Stimulated activated CD8-positive, alpha-beta memory T cell treated with anti-CD3 and anti-CD28 coated beads, Interleukin-7, amount 100 ng/mL, for 4 hours (primary cell): ENCODE measurements around the gene CAPN11.

Experiments used
- DNase-seq, 2 donors: peaks; one replicate each; pipeline ENCODE4 v3.0.0-alpha.2; 2020; ENCODE audit warnings: low read depth in 2 of 2

Gene CAPN11

DNA sequence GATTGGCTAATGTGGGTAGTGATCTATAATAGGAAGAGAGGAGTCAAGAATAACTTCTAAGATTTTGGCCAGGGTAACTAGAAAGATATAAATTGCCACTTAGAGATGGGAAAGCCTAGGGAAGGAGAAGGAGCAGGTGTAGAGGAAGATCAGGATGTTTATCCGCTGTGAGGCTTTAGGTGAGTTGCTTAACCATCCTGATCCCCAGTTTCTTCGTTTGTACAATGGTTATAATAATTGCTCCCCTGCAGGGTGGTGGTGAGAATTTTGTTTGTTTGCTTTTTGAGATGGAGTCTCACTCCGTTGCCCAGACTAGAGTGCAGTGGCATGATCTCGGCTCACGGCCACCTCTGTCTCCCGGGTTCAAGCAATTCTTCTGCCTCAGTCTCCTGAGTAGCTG lies 55.7 kb downstream of the CAPN11 start:
- no peak for DNase-seq

DNA sequence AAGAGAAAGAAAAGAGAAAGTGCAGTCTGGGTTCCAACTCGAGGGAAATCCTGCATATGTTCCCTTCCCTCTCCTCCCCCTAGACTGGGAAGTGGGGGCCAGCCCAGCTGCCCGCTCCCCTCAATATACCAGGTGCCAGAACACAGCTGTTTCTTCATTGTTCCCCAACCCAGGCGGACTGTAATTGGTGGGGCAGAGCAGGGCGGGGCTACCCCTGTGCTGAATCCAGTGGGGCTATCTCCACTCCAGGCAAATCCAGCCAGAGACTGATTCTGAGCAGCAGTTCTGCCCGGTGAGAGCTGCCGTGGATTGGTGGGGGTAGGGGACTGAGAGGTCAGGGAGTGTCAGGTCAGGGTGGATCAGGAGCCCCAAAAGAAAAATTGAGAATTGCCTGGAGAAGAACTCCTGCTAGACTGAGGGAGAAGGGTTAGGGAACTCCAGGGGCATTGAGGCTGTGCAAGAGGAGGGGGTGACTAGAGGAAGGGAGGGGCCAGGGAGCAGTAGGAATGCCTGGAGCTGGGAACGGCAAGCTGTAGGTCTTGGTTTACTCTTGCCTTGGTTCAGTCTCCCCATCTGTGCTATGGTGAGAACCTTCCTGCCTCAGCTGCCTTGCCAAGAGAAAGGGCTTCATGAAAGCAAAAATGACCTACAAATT lies 58.2 kb downstream of the CAPN11 start, which contains the start of gene MYMX:
Gene MYMX (plus strand): TSS at position 250 of the 655 bp plus-strand sequence. CDS start 546 bp downstream, outside the sequence.
- no peak for DNase-seq

DNA sequence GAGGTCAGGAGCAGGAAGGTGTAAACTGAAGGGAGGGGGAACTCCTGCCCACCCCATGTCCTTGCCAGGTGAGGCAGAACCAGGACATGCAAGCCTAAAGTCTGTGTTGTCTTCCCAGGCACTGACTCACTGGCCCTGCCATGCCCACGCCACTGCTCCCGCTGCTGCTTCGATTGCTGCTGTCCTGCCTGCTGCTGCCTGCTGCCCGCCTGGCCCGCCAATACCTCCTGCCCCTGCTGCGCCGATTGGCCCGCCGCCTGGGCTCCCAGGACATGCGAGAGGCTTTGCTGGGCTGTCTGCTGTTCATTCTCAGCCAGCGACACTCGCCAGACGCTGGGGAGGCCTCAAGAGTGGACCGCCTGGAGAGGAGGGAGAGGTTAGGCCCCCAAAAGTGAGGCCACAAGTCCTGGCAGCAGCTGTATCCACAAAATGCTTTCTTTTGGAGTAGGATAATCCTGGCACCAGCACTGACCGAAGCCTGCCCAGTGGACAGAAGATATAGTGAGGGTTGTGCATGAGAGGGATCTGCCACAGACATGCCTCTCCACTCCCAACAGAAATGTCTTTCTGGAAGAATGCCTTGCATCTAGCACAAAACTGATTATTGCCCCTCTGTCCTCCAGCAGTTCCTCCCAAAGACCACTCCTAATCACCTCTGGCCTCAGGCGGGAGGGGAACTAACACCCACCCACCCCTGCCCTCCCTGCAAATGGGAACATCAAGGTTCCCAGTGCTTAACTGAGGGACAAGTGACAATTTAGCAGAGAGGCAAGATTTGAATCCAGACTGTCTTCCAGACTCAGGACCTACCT lies 58.9 kb downstream of the CAPN11 start:
- no peak for DNase-seq

DNA sequence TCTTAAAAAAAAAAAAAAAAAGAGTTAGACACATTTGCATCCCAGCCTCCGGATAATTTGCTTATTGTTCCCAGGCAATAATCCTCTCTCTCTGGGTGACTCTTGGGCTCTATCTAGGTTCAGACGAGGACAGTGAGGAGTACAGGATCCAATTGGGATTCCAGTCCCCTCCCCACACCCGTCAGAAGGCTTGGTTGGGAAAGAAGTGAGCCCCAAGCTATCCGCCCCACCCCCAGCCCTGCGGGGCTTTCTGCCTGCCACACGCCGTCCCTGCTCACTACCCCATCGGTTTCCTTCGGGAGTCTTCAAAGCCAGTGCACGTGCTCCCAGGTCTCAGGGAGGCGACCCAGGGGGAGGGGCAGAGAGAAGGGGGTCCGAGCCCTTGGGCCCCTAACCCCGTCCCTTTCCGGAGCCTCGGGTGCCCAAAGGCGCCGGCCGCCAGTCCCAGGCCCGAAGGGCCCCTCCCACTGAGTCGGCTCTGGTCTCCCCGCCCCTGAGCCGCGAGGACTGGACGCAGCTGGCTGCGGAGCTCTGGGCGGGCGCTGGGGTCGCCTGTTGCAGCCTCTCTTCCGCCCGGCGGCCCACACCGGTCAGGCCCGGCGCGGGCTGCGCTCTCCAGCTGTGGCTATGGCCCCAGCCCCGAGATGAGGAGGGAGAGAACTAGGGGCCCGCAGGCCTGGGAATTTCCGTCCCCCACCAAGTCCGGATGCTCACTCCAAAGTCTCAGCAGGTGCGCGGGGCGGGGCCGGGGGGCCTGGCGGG lies 60.6 kb downstream of the CAPN11 start:
- DNase-seq, result no peak

GRCh38 chr6:44219815-44220784 lies 61.5 kb downstream of the CAPN11 start:
- no peak for DNase-seq

DNA sequence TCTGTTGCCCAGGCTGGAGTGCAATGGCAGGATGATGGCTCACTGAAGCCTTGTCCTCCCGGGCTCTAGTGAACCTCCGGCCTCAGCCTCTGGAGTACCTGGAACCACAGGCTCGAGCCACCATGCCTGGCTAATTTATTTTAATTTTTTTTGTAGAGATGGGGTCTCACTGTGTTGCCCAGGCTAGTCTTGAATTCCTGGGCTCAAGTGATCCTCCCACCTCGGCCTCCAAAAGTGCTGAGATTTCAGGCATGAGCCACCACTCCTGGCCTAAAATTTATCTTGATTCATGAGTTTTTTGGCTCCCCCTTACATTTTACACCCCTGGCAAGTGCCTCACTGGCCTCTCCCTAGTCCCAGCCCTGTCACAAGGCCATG lies 62.3 kb downstream of the CAPN11 start:
- no peak for DNase-seq

DNA sequence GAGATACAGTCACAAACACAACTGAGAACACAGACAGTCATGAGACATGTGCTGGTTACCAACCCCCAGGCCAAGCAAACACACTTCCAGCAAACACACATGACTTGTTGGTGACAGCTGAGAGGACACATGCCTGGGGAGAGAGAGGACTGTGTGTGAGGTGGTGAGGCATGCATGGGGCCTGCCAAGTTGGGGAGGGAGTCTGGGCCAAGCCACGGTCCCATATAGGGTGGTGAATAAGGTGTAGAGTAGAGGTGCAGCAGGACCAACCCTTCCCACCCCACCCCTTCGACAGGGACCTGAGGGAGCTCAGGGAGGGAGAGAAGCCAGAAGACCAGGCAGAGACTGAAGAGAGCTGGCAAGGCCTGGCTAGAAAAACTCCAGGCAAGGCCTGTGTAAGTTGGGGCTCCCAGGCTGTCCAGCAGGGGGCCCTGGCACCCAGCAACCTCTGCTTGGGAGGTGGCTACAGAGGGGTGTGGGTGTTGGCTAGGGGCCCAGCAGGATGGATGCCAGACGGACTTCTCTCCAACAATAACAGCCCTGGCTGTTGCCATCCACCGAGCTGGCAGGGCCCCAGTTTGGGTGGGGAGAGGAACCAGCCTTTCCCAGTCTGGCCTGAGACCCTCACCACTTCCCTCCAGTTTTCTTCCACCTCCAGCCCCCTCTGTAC lies 62.8 kb downstream of the CAPN11 start:
- DNase-seq, result peak; percentile 38 to 50

DNA sequence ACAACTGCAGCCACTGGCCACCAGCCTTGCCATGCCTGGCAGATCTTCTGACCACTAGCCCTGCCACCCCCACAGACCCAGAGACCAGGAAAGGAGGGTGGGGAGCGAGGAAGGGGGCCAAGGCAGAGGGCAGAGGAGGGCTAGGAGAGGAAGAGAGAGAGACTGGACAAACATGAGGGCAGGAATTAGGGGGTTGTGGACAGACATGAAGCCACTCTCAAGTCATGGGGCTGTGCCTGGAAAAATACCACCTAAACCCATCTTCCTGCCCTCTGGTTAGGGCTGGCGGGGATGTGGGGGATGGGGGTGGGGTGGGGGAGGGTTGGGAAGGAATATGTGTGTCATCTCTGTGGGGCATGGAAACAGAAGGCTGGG lies 63.3 kb downstream of the CAPN11 start:
- no peak for DNase-seq

GRCh38 chr6:44222486-44223318 lies 64.1 kb downstream of the CAPN11 start:
- DNase-seq, result no peak

GRCh38 chr6:44223319-44224028 lies 64.9 kb downstream of the CAPN11 start, which contains the start of gene SLC29A1:
SLC29A1 (plus strand) TSS chr6:44223595; CDS start chr6:44227314, 3,719 bp downstream.
- DNase-seq, result peak; percentile 69 to 80

DNA sequence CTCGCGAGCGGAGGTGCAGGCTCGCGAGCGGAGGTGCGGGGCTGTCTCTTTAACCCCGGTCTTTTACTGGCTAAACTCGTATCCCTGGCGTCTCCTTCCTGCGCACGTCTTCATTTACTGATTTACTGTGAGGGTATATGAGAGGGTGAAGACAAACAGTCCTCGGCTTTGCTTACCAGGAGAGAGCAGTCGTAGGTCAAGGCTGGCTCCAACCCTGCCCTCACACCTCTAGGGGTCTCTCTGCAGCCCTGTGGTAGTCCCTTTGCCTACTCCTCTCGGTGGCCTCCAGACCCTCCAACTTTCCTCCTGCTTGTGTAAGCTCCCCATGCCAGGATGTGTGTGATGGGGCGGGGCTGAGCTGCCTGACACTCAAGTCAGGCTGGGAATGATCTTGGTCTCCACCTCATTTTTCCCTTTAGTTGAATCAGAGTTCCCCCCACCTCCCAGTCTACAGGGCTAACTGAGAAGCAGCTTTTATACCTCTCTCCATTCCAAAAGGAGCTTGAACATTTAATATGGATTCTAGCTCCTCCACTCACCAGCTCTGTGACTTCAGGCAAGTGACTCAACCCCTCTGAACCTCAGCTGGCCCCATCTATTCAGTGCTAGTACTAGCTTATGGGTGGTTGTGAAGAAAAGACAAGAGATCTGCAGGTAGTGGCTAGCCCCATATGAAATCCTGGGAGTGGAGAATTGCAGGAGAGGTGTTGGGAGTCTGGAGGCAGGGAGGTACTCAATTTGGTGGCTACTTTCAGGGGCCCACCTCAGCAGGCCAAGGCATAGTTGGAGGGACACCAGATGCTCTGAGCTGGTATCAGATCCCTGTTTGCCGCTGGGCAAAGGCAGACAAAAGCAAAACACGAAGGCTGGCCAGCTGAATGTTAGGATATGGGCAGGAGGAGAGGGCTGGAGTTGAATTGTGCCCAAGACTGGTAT lies 65.7 kb downstream of the CAPN11 start:
- DNase-seq, result no peak

GRCh38 chr6:44224965-44225305 lies 66.3 kb downstream of the CAPN11 start:
- DNase-seq, result no peak

DNA sequence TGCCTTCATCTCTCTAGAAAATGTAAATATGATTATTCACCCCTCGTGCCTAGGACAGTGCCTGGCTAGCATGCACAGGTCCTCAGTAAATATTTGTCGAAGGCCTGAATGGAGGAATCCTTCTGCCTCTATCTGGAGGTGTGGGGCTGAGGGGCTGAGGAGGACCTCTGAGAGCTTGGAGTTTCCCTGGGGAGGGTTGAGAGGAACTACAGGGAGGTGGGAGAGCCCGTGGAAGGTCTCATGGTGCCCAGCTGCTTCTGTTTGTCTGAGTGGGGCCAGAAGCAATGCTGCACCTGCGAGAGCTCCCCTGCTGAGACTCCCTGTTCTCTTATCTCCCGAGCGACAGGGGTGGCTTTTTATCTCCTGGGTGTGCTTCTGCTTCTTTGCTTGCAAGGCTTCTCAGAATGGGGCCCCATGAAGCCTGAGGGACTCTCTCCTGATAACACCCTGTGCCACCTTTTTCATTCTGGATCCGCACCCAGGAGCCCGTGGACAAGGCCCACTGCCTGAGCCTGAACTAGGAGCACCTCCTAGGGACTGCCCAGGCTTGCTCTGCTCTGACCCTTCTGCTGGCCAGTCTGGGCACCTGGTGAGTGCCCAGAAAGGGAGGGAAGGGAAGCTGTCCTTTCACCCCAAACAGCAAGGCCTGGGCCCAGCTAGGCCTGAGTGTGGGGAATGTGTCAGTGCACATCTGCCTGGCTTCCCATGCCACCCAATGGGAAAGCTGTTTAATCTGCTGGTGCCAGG lies 67.1 kb downstream of the CAPN11 start:
- no peak for DNase-seq

- no peak for DNase-seq
Measured at GRCh38 chr6:44226368-44227147, 67.9 kb downstream of the CAPN11 start.

DNA sequence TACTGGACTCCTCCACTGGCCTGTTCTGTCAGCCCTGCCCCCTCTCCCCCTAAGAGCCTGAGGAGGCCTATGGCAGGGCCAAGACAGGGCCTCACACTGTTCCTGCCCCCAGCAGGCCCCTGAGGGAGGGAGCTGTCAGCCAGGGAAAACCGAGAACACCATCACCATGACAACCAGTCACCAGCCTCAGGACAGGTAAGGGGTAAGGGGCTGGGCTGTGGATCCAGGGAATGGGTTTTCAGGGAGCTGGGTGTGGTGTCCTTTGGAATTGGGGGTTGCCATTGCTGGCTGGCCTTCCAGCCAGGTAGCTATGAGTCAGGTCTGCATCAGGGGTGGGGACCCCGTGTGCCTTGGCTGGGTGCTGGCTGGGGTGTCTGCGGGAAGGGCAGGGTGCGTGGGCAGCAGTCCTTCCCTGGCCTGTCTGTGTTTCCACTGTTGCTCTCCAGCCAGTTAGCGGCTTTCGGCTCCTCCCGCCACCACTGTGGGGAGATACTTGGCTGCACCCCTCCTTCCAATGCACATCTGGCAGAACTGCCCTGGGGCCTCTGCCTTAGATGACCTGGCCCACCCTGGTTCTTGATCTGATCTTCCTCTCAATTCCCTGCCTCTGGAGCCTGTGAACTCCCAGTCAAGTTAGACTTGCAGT lies 68.7 kb downstream of the CAPN11 start:
- no peak for DNase-seq

DNA sequence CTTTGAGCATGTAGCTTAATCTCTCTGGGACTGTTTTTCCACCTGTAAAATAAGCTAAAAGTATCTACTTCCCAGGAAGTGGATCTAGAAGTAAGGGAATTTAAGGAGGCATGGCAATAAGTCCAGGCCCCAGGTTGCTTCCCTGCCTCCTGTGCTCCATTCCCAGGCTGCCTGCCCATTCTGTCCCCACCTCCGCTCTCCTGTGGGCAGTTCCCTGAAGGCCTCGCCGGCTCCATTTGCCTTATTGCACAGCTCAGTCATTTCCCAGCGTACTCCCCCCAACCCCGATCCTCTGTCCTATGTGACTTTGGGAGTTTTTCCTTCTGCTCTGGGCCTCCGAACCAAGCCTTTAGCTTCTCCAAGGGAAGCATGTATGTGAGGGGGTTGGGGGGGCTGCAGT lies 69.4 kb downstream of the CAPN11 start:
- no peak for DNase-seq
